ENCODE results near the gene TP53I11.

Gene TP53I11

DNA sequence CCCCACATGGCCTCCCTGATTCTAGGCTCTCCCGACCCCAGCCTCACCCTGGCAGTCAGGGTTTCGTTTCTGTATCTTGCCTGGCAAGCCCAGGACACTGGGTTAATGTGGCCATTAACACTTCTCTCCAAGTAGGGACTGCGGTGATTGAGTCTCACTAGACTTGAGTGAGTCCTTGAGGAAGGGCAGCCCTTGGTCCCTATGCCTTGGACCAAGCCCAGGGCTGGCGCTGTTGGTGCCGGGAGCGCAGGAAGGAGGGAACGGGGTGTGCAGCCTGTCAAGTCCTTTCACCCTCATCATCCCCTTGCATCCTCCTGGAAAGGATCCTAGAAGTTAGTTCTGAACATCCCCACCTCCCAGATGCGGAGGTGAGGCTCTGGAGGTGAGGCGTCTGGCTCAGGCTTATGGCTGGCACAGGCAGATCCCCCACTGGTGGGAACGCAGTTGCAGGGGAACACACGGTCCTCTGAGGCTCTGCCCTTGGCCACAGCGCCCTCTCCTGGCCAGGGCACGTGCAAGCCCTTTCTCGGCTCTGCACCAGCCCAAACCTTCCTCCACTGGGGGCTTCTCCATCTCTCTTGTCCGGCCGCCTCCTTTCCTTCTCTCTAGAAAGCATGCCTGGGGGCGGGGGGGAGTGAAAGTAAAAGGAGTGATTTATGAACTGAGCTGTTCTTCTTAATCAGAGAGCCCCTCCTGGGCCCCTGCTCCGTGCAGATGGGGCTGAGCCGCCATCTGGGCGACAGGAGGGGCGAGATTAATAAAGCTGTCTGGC, 56.7 kb downstream of the TP53I11 start:
- Histone ChIP-seq H3K4me3 (ENCODE audit: insufficient read depth, low read depth, low read length, poor library complexity, severe bottlenecking) (no peak overlapping the region), H3K9me3 (ENCODE audit: control insufficient read depth, low read length) (no peaks in the 10 kb centered on the region), H3K4me1 (ENCODE audit: control insufficient read depth, insufficient read depth, low read length, poor library complexity, severe bottlenecking) (no peaks in the 10 kb centered on the region), H3K36me3 (ENCODE audit: control insufficient read depth, insufficient read depth, low read length) (peaks cover 17% of the 10 kb centered on the region), H3K27me3 (replicated peaks; ENCODE audit: control insufficient read depth, insufficient read depth, low read length, poor library complexity, severe bottlenecking) (no peaks in the 10 kb centered on the region), H3K27ac (ENCODE audit: insufficient read depth, low read length, poor library complexity, severe bottlenecking) (no peak overlapping the region)
- peak; percentile 20 to 42 (median 25) for DNase-seq

DNA sequence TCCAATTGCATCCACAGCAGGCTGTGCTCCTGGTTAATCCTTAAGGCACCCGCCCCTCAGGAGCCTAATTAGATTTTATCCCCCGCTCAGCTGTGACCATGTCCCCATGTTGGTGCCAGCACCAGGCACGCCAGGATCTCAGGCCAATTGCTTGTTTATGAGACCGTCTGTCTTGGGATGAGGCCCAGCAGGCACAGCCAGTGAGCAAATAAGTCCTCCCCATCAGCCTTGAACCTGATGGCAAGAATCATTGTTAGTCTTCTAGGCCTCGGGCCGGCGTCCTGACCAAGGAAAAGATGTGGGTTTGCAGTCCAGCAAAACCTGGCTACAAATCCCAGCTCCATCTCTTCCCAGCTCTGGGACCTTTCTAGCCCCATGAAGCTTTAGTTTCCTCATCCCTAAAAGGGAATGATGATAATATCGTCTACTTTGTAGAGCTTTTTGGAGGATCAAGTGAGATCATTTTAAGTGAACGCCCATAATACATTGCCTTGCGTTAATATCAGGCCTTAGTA, 57.3 kb downstream of the TP53I11 start:
- H3K4me3 ChIP-seq (ENCODE audit: insufficient read depth, low read depth, low read length, poor library complexity, severe bottlenecking), result no peak overlapping the region
- no peaks in the 10 kb centered on the region for H3K9me3 ChIP-seq (ENCODE audit: control insufficient read depth, low read length)
- no peaks in the 10 kb centered on the region for H3K4me1 ChIP-seq (ENCODE audit: control insufficient read depth, insufficient read depth, low read length, poor library complexity, severe bottlenecking)
- no peak for DNase-seq
- H3K27me3 ChIP-seq (replicated peaks; ENCODE audit: control insufficient read depth, insufficient read depth, low read length, poor library complexity, severe bottlenecking), result no peaks in the 10 kb centered on the region
- H3K27ac ChIP-seq (ENCODE audit: insufficient read depth, low read length, poor library complexity, severe bottlenecking), result no peak overlapping the region
- peaks cover 10% of the 10 kb centered on the region for H3K36me3 ChIP-seq (ENCODE audit: control insufficient read depth, insufficient read depth, low read length)

DNA sequence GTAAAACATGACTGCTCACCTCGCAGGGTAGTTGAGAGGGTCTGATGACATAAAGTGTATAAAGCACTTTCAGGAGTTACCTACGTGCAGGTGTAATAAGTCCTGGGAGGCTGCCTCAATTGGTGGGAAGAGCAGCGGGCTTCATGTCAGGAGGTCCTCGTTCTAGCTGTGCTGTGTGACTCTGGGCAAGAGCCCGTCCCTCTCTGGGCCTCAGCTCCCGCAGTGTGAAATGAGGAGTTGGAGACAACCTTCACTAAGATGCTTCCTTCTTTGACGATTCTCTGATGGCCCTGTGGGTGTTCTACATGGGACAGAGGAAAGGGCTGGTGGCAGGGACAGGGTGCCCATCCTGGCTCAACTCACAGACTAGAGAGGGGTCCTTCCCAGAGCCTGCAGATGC, 57.8 kb downstream of the TP53I11 start:
- DNase-seq, result no peak
- Histone ChIP-seq H3K9me3 (ENCODE audit: control insufficient read depth, low read length) (no peaks in the 10 kb centered on the region), H3K4me1 (ENCODE audit: control insufficient read depth, insufficient read depth, low read length, poor library complexity, severe bottlenecking) (no peaks in the 10 kb centered on the region), H3K27ac (ENCODE audit: insufficient read depth, low read length, poor library complexity, severe bottlenecking) (no peak overlapping the region), H3K4me3 (ENCODE audit: insufficient read depth, low read depth, low read length, poor library complexity, severe bottlenecking) (no peak overlapping the region), H3K27me3 (replicated peaks; ENCODE audit: control insufficient read depth, insufficient read depth, low read length, poor library complexity, severe bottlenecking) (no peaks in the 10 kb centered on the region), H3K36me3 (ENCODE audit: control insufficient read depth, insufficient read depth, low read length) (peaks cover 6% of the 10 kb centered on the region)

DNA sequence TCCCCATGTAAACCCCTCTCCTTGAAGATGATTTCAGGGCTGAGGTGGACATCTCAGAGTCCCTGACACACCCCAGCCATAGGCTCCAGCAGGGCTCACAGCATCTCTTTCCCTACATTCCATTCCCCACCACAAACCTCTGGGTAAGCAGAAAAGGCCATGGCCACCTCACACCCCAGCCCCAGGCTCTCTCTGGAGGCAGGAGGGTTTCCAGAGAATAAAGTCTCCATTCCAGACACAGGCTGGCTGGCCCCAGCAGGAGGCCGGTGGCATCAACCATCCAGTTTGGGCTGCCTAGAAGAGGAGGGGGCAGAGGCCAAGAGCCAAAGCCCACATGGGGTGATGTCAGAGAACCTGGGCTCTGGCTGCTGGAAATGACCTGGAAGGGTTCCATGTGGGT, 61.4 kb downstream of the TP53I11 start:
- Histone ChIP-seq H3K4me1 (ENCODE audit: control insufficient read depth, insufficient read depth, low read length, poor library complexity, severe bottlenecking) (no peaks in the 10 kb centered on the region), H3K36me3 (ENCODE audit: control insufficient read depth, insufficient read depth, low read length) (no peaks in the 10 kb centered on the region), H3K4me3 (ENCODE audit: insufficient read depth, low read depth, low read length, poor library complexity, severe bottlenecking) (no peak overlapping the region), H3K27me3 (replicated peaks; ENCODE audit: control insufficient read depth, insufficient read depth, low read length, poor library complexity, severe bottlenecking) (no peaks in the 10 kb centered on the region), H3K9me3 (ENCODE audit: control insufficient read depth, low read length) (no peaks in the 10 kb centered on the region), H3K27ac (ENCODE audit: insufficient read depth, low read length, poor library complexity, severe bottlenecking) (no peak overlapping the region)
- DNase-seq, result no peak

DNA sequence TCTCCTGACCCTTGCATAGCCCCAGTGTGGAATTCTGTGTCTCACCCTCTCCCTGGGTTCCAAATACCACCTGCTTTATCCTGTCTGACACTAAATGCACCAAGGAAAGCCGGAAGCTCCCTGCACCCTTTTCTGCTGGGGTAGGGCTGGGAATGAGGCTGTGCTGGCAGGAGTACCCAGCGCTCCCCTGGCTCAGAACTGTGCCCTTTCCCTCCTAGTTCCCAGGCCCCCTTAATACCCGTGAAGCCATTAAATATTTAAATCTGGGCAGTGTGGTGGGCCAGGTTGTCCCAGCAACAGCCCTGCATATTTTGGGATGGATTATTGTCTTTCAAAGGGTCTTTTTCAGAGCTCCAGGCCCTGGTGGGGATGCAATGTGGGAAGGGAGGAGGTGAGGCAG, 63.0 kb downstream of the TP53I11 start:
- Histone ChIP-seq H3K4me3 (ENCODE audit: insufficient read depth, low read depth, low read length, poor library complexity, severe bottlenecking) (no peak overlapping the region), H3K27me3 (replicated peaks; ENCODE audit: control insufficient read depth, insufficient read depth, low read length, poor library complexity, severe bottlenecking) (no peaks in the 10 kb centered on the region), H3K9me3 (ENCODE audit: control insufficient read depth, low read length) (no peaks in the 10 kb centered on the region), H3K4me1 (ENCODE audit: control insufficient read depth, insufficient read depth, low read length, poor library complexity, severe bottlenecking) (no peaks in the 10 kb centered on the region), H3K36me3 (ENCODE audit: control insufficient read depth, insufficient read depth, low read length) (no peaks in the 10 kb centered on the region), H3K27ac (ENCODE audit: insufficient read depth, low read length, poor library complexity, severe bottlenecking) (no peak overlapping the region)
- DNase-seq, result no peak

DNA sequence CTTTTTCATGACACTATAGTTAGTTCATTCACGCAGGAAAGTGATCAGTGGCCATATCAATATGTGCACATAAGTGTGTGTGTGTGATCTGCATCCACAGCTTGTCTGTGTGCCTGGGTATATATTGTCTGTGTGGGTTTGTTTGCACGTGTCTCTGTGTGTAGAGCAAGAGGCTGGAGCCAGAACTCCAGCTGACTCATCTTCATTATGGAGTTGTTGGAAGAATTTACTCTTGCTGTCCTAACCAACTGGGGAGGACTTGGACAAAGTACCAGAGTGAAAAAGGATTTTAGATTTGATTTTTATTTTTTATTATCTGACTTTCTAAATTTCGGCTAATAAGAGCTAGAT, 63.9 kb downstream of the TP53I11 start:
- H3K27me3 ChIP-seq (replicated peaks; ENCODE audit: control insufficient read depth, insufficient read depth, low read length, poor library complexity, severe bottlenecking), result no peaks in the 10 kb centered on the region
- no peaks in the 10 kb centered on the region for H3K9me3 ChIP-seq (ENCODE audit: control insufficient read depth, low read length)
- peaks cover 3% of the 10 kb centered on the region for H3K4me1 ChIP-seq (ENCODE audit: control insufficient read depth, insufficient read depth, low read length, poor library complexity, severe bottlenecking)
- no peak overlapping the region for H3K4me3 ChIP-seq (ENCODE audit: insufficient read depth, low read depth, low read length, poor library complexity, severe bottlenecking)
- no peak overlapping the region for H3K27ac ChIP-seq (ENCODE audit: insufficient read depth, low read length, poor library complexity, severe bottlenecking)
- H3K36me3 ChIP-seq (ENCODE audit: control insufficient read depth, insufficient read depth, low read length), result peaks cover 6% of the 10 kb centered on the region
- no peak for DNase-seq

DNA sequence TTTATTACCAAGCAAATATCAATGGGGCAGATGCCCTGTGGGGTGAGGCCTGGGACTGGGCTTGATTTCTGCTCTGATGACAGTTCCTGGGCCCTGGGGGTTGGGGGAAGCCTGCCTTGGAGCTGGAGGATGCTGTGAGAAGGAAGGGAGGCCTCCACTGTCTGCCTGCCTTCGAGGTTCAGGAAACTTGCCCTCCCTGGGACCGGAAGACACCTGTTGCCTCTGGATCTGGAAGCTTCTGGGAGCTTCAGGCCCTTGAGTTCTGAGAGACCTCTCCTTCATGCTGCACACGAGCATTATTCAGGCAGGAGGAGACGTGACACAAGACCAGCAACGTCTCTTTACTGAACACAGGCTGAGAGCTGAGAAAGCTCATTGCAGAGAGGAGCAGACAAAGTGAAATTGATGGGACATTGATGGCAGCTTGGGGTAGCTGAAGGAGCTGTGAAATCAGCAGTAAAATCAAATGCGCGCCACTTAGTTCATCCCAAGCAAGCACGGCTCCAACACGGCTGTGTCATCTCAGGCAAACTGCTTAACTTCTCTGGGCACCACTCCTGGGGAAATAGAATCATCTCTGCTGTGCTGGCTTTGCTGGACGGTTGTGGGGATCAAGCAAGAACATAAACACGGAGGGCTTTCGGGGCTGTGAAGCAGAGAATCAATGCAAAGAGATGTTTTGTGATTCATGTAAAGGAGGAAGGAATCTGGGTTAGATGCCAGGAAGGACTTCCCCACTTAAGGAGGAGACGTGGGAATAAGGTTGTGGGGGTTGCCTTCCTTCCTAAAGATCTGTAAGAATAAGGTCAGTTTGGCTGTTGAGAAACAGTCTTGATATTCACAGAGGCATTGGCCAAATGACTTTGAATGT, 64.5 kb downstream of the TP53I11 start:
- H3K27me3 ChIP-seq (replicated peaks; ENCODE audit: control insufficient read depth, insufficient read depth, low read length, poor library complexity, severe bottlenecking), result no peaks in the 10 kb centered on the region
- no peak overlapping the region for H3K4me3 ChIP-seq (ENCODE audit: insufficient read depth, low read depth, low read length, poor library complexity, severe bottlenecking)
- DNase-seq, result no peak
- H3K27ac ChIP-seq (ENCODE audit: insufficient read depth, low read length, poor library complexity, severe bottlenecking), result no peak overlapping the region
- no peaks in the 10 kb centered on the region for H3K9me3 ChIP-seq (ENCODE audit: control insufficient read depth, low read length)
- peaks cover 4% of the 10 kb centered on the region for H3K4me1 ChIP-seq (ENCODE audit: control insufficient read depth, insufficient read depth, low read length, poor library complexity, severe bottlenecking)
- peaks cover 6% of the 10 kb centered on the region for H3K36me3 ChIP-seq (ENCODE audit: control insufficient read depth, insufficient read depth, low read length)

DNA sequence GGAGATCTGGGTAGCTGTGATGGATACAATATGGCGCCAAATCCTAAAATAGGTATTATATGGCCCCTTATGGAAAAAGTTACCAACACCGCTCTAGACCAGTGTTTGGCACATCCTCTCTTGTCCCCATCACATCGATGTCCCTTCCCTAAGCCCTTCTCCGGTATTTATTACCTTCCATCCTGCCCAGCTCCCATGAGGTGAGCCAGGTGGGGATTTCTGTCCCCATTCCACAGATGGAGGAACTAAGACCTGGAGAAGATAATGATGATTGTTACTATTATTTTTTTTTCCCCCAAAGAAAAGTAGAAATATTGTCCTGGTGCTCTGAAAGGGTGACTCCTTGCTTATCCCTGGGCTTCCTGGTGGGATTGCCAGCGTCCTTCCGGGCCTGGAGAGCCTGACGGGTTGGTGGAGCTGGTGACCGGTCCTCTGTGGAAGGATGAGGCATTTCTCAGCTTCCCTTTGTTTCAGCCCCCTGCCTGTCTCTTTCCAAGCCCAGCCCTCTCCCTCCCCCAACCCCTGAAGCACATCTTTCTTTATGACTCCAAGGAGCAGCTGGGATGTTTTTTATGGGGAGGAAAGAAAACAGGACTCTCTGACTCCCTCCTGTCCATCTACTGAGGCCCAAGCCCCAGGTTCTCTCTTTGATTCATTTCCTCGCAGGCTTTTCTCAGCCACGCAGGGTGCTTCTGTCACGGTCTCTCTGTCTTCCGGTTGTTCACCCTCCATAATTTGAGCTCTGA, 65.4 kb downstream of the TP53I11 start:
- Histone ChIP-seq H3K36me3 (ENCODE audit: control insufficient read depth, insufficient read depth, low read length) (peaks cover 6% of the 10 kb centered on the region), H3K4me1 (ENCODE audit: control insufficient read depth, insufficient read depth, low read length, poor library complexity, severe bottlenecking) (peaks cover 4% of the 10 kb centered on the region), H3K9me3 (ENCODE audit: control insufficient read depth, low read length) (no peaks in the 10 kb centered on the region), H3K27me3 (replicated peaks; ENCODE audit: control insufficient read depth, insufficient read depth, low read length, poor library complexity, severe bottlenecking) (no peaks in the 10 kb centered on the region), H3K4me3 (ENCODE audit: insufficient read depth, low read depth, low read length, poor library complexity, severe bottlenecking) (no peak overlapping the region), H3K27ac (ENCODE audit: insufficient read depth, low read length, poor library complexity, severe bottlenecking) (no peak overlapping the region)
- DNase-seq, result no peak

DNA sequence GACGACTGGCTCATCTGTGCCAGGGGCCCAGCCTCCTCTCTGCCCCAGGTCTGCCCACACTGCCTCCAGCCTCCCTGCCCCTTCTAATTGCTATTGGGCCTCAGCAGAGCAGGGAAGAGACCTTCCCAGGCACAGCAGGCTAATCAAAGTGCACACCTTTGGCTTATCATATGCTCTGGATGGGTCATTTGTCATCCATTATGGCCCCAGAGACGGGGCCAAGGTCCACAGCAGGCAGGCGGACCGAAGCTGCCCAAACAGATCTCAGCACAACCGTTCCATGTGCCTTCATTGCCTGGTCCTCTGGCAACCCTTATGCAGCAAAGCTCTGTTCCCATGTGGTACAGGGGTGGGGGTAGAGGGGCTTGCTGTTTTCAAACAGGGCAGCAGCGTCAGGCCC, 66.6 kb downstream of the TP53I11 start:
- H3K4me3 ChIP-seq (ENCODE audit: insufficient read depth, low read depth, low read length, poor library complexity, severe bottlenecking), result no peak overlapping the region
- H3K27me3 ChIP-seq (replicated peaks; ENCODE audit: control insufficient read depth, insufficient read depth, low read length, poor library complexity, severe bottlenecking), result no peaks in the 10 kb centered on the region

More for the DNA sequence above, 66.6 kb downstream of the TP53I11 start:
- H3K36me3 ChIP-seq (ENCODE audit: control insufficient read depth, insufficient read depth, low read length), result peaks cover 6% of the 10 kb centered on the region
- DNase-seq, result no peak
- no peaks in the 10 kb centered on the region for H3K9me3 ChIP-seq (ENCODE audit: control insufficient read depth, low read length)
- peaks cover 4% of the 10 kb centered on the region for H3K4me1 ChIP-seq (ENCODE audit: control insufficient read depth, insufficient read depth, low read length, poor library complexity, severe bottlenecking)
- no peak overlapping the region for H3K27ac ChIP-seq (ENCODE audit: insufficient read depth, low read length, poor library complexity, severe bottlenecking)
